K562 (cell line): Measurements from ENCODE around the gene ACTR5. TPM values are rescaled to one million over a fixed set of nuclear protein-coding genes. Genes with fewer than 3 reads are reported as not detected.

Source experiments
- E2F5 ChIP-seq: sonication (generic); formaldehyde crosslinking; IDR thresholded peaks from 2 replicates; pipeline ENCODE4 v1.8.0; 2022; ENCODE audit warnings: mild to moderate bottlenecking, missing genetic modification reagents
- EGR1 ChIP-seq: fragments of 450-650 bp; conservative IDR thresholded peaks from 2 replicates; pipeline ENCODE4 v1.6.1; 2017; ENCODE audit warnings: mild to moderate bottlenecking
- HNRNPL ChIP-seq: fragments of 200-400 bp; formaldehyde crosslinking; IDR thresholded peaks from 2 replicates; pipeline ENCODE4 v1.6.1; 2017; ENCODE audit warnings: low read depth, mild to moderate bottlenecking, low read length
- LARP7 ChIP-seq: fragments of 450-650 bp; IDR thresholded peaks from 2 replicates; pipeline ENCODE4 v1.6.1; 2016
- NFRKB ChIP-seq: fragments of 450-650 bp; IDR thresholded peaks from 2 replicates; pipeline ENCODE4 v1.6.1; 2016; ENCODE audit warnings: low read depth
- NR0B1 ChIP-seq: fragments of 450-650 bp; IDR thresholded peaks from one replicate; pipeline ENCODE4 v1.6.1; 2018; ENCODE audit warnings: mild to moderate bottlenecking, moderate library complexity; ENCODE audit not compliant: partially characterized antibody
- PML ChIP-seq: IDR thresholded peaks from 2 replicates; pipeline ENCODE4 v1.6.1; 2012; ENCODE audit warnings: low read length, inconsistent platforms
- POLR3G ChIP-seq: IDR thresholded peaks from 2 replicates; pipeline ENCODE4 v1.6.1; 2011; ENCODE audit not compliant: insufficient read length, insufficient replicate concordance; ENCODE audit errors: extremely low read depth
- RBM22 ChIP-seq: fragments of 200-400 bp; formaldehyde crosslinking; IDR thresholded peaks from 2 replicates; pipeline ENCODE4 v1.6.1; 2018; ENCODE audit warnings: low read length, low read depth; ENCODE audit not compliant: poor library complexity, severe bottlenecking
- TRIM28 ChIP-seq: fragments of 450-650 bp; IDR thresholded peaks from 2 replicates; pipeline ENCODE4 v1.6.1; 2017
- ZNF23 ChIP-seq: fragments of 250-450 bp; sonication (Bioruptor Pico); IDR thresholded peaks from 2 replicates; pipeline ENCODE4 v1.4.0; 2020; ENCODE audit warnings: mild to moderate bottlenecking
- ZNF79 ChIP-seq: fragments of 250-450 bp; sonication (Bioruptor Pico); IDR thresholded peaks from 2 replicates; pipeline ENCODE4 v1.4.0; 2020; ENCODE audit warnings: low read depth, mild to moderate bottlenecking, moderate library complexity
- polyA plus RNA-seq, 8 experiments: library from polyadenylated mRNA; depleted of rRNA in 4 of 8; stranded (reverse) in 5 of 8; unstranded in 3 of 8; fragments of >200 nt; fragmentation: Nextera tagmentation in 2 of 8; fragmentation: Illumina TruSeq in 1 of 8; extraction: Ambion mirVana in 2 of 8; extraction: Trizol in 1 of 8; gene quantifications; 2 replicates each; pipeline versions ENCODE4 v1.2.1 to v1.2.3, GENCODE V29; 2011 to 2014; ENCODE audit warnings: inconsistent platforms in 1 of 8, missing spikeins in 1 of 8
- total RNA-seq, 7 experiments: library from RNA; depleted of rRNA in 6 of 7; stranded (reverse); fragments of >200 nt in 6 of 7; fragmentation: Illumina TruSeq in 2 of 7; extraction: Trizol in 2 of 7; gene quantifications; 2 replicates each; pipeline versions ENCODE4 v1.2.1 to v1.2.3, GENCODE V29; 2011 to 2021; ENCODE audit warnings: low replicate concordance in 1 of 7
- TF ChIP-seq, protein P1 (sequence below): fragments of 250-450 bp; sonication (Bioruptor Pico); IDR thresholded peaks from 2 replicates; pipeline ENCODE4 v1.9.0; 2021; ENCODE audit warnings: mild to moderate bottlenecking, inconsistent platforms
- TF ChIP-seq, protein P2 (sequence below): sonication (generic); formaldehyde crosslinking; IDR thresholded peaks from 2 replicates; pipeline ENCODE4 v1.8.0; 2023; ENCODE audit warnings: missing genetic modification reagents, mild to moderate bottlenecking, borderline replicate concordance
- TF ChIP-seq, protein P3 (sequence below): sonication (generic); formaldehyde crosslinking; IDR thresholded peaks from 2 replicates; pipeline ENCODE4 v1.8.0; 2022; ENCODE audit warnings: missing genetic modification reagents, mild to moderate bottlenecking, borderline replicate concordance
- TF ChIP-seq, protein P4 (sequence below): sonication (generic); formaldehyde crosslinking; IDR thresholded peaks from 2 replicates; pipeline ENCODE4 v1.5.0; 2020; ENCODE audit warnings: missing genetic modification reagents

ACTR5 gene
- total and polyA plus RNA-seq, 9 of the 15 experiments (the other 6 are each of a cell fraction or from before 2014, with no cell fraction given) = 0.93 to 18.8 (median 12.9) TPM

DNA sequence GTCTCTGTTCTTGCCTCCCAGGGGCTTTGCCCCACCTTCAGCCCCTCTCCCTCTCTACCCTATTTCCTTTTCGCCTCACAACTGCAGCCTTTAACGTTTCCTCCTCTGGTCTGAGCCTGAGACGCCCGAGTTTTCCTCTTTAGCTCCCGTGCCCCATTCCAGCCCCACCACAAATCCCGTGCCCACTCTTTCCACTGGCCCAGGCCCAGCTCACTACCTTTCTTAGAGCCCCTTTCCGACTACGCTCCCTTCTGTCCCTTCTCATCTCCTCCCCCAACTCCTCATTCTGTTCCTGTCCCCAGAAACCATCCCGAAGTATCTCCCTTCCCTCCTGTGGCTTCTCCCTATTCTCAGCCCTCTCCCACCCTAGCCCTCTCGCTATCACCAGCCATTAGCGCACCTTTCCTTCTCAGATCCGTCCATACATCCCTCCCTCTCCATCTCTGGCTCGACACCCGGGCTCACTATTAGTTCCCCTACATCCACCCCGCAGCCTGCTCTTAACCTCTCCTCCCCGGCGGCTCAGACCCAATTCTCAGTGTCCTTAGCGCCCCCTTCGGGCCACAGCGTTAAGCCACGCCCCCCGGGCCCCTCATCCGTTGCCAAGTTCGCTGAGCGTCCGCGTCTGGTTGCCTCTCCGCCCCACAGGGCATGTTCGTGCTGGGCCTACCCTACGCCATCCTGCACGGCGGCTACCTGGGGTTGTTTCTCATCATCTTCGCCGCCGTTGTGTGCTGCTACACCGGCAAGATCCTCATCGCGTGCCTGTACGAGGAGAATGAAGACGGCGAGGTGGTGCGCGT lies 21.3 kb upstream of the ACTR5 start (continued):
- TF ChIP-seq, protein P1, sequence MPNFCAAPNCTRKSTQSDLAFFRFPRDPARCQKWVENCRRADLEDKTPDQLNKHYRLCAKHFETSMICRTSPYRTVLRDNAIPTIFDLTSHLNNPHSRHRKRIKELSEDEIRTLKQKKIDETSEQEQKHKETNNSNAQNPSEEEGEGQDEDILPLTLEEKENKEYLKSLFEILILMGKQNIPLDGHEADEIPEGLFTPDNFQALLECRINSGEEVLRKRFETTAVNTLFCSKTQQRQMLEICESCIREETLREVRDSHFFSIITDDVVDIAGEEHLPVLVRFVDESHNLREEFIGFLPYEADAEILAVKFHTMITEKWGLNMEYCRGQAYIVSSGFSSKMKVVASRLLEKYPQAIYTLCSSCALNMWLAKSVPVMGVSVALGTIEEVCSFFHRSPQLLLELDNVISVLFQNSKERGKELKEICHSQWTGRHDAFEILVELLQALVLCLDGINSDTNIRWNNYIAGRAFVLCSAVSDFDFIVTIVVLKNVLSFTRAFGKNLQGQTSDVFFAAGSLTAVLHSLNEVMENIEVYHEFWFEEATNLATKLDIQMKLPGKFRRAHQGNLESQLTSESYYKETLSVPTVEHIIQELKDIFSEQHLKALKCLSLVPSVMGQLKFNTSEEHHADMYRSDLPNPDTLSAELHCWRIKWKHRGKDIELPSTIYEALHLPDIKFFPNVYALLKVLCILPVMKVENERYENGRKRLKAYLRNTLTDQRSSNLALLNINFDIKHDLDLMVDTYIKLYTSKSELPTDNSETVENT (CRISPR knock-in tag) = no peak
- TF ChIP-seq EGR1 = no peak
- no peak for TF ChIP-seq ZNF23 (CRISPR knock-in tag)
- TF ChIP-seq E2F5 (CRISPR knock-in tag) = no peak
- TF ChIP-seq POLR3G = no peak
- TF ChIP-seq LARP7 = no peak
- TF ChIP-seq, protein P2, sequence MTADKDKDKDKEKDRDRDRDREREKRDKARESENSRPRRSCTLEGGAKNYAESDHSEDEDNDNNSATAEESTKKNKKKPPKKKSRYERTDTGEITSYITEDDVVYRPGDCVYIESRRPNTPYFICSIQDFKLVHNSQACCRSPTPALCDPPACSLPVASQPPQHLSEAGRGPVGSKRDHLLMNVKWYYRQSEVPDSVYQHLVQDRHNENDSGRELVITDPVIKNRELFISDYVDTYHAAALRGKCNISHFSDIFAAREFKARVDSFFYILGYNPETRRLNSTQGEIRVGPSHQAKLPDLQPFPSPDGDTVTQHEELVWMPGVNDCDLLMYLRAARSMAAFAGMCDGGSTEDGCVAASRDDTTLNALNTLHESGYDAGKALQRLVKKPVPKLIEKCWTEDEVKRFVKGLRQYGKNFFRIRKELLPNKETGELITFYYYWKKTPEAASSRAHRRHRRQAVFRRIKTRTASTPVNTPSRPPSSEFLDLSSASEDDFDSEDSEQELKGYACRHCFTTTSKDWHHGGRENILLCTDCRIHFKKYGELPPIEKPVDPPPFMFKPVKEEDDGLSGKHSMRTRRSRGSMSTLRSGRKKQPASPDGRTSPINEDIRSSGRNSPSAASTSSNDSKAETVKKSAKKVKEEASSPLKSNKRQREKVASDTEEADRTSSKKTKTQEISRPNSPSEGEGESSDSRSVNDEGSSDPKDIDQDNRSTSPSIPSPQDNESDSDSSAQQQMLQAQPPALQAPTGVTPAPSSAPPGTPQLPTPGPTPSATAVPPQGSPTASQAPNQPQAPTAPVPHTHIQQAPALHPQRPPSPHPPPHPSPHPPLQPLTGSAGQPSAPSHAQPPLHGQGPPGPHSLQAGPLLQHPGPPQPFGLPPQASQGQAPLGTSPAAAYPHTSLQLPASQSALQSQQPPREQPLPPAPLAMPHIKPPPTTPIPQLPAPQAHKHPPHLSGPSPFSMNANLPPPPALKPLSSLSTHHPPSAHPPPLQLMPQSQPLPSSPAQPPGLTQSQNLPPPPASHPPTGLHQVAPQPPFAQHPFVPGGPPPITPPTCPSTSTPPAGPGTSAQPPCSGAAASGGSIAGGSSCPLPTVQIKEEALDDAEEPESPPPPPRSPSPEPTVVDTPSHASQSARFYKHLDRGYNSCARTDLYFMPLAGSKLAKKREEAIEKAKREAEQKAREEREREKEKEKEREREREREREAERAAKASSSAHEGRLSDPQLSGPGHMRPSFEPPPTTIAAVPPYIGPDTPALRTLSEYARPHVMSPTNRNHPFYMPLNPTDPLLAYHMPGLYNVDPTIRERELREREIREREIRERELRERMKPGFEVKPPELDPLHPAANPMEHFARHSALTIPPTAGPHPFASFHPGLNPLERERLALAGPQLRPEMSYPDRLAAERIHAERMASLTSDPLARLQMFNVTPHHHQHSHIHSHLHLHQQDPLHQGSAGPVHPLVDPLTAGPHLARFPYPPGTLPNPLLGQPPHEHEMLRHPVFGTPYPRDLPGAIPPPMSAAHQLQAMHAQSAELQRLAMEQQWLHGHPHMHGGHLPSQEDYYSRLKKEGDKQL (CRISPR knock-in tag) = no peak
- TF ChIP-seq, protein P3, sequence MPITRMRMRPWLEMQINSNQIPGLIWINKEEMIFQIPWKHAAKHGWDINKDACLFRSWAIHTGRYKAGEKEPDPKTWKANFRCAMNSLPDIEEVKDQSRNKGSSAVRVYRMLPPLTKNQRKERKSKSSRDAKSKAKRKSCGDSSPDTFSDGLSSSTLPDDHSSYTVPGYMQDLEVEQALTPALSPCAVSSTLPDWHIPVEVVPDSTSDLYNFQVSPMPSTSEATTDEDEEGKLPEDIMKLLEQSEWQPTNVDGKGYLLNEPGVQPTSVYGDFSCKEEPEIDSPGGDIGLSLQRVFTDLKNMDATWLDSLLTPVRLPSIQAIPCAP (CRISPR knock-in tag) = no peak
- no peak for TF ChIP-seq RBM22
- no peak for TF ChIP-seq ZNF79 (CRISPR knock-in tag)
- TF ChIP-seq, protein P4, sequence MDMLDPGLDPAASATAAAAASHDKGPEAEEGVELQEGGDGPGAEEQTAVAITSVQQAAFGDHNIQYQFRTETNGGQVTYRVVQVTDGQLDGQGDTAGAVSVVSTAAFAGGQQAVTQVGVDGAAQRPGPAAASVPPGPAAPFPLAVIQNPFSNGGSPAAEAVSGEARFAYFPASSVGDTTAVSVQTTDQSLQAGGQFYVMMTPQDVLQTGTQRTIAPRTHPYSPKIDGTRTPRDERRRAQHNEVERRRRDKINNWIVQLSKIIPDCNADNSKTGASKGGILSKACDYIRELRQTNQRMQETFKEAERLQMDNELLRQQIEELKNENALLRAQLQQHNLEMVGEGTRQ (CRISPR knock-in tag) = no peak
- no peak for TF ChIP-seq HNRNPL
- no peak for TF ChIP-seq PML
- no peak for TF ChIP-seq TRIM28
- TF ChIP-seq NR0B1 = no peak
- no peak for TF ChIP-seq NFRKB
